Measurements from ENCODE around the gene GUCA2A. TPM values are rescaled to one million over a fixed set of nuclear protein-coding genes. Genes with fewer than 3 reads are reported as not detected.

Gene GUCA2A
- total RNA-seq, 2 experiments from 2014 or later: not detected

DNA sequence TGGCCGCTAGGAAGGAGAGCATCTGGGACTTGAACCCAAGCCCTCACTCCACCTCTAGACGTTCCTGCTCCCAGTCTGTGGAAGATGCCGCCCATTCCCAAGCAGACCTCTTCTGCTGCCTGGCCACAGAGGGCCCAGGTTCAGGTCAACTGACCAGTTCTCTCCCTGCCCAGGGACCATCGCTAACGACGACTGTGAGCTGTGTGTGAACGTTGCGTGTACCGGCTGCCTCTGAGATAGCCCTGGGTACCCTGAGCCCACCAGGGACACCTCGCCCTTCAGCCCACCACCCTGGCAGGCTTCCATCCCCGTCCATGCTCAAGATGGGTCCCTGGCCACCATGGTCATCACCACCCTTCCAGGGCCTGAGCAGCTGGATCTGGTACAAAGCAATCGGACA is 9.2 kb downstream of the GUCA2A start:
- ChIA-PET CTCF (interaction anchor here (0.8 to 1.4 kb wide), 4 partner anchors 9 to 873 kb away, joined by 3 to 6 read pairs (median 4); partner anchors contain the start of gene GUCA2A), POLR2A (interaction anchor here (0.9 kb wide), 1 partner anchor 20 kb away, joined by 3 read pairs; no protein-coding TSS in a partner anchor)
- Mint-ChIP-seq H3K9me3 (no peaks in the 10 kb centered on the region), H3K27ac (no peak overlapping the region), H3K4me3 (no peak overlapping the region), H3K27me3 (peaks cover 2% of the 10 kb centered on the region), H3K4me1 (ENCODE audit: low read depth) (no peaks in the 10 kb centered on the region), H3K36me3 (ENCODE audit: low read depth) (no peaks in the 10 kb centered on the region)
- ATAC-seq (no peak), DNase-seq (no peak)
- TF ChIP-seq, protein P1, sequence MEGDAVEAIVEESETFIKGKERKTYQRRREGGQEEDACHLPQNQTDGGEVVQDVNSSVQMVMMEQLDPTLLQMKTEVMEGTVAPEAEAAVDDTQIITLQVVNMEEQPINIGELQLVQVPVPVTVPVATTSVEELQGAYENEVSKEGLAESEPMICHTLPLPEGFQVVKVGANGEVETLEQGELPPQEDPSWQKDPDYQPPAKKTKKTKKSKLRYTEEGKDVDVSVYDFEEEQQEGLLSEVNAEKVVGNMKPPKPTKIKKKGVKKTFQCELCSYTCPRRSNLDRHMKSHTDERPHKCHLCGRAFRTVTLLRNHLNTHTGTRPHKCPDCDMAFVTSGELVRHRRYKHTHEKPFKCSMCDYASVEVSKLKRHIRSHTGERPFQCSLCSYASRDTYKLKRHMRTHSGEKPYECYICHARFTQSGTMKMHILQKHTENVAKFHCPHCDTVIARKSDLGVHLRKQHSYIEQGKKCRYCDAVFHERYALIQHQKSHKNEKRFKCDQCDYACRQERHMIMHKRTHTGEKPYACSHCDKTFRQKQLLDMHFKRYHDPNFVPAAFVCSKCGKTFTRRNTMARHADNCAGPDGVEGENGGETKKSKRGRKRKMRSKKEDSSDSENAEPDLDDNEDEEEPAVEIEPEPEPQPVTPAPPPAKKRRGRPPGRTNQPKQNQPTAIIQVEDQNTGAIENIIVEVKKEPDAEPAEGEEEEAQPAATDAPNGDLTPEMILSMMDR (IDR thresholded peaks at IDR 0.05): no peak
- intact Hi-C loops (cut with micrococcal nuclease): no loop called here

DNA sequence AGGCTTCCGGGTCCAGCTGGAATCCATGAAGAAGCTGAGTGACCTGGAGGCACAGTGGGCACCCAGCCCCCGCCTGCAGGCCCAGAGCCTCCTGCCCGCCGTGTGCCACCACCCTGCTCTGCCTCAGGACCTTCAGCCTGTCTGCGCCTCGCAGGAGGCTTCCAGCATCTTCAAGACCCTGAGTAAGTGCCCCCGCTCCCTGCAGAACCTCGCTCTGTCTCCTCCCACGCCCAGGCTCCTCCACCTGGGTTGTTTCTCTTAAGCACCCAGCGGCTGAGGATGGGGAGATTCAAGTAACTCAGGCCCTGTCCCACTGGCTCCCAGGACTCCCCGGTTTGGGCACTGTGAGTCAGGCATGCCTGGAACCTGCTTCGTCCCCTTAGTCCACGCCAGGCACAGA is 9.9 kb downstream of the GUCA2A start:
- intact Hi-C loops (cut with micrococcal nuclease): no loop called here
- Mint-ChIP-seq H3K27me3 (peaks cover 2% of the 10 kb centered on the region), H3K4me3 (no peak overlapping the region), H3K9me3 (no peaks in the 10 kb centered on the region), H3K4me1 (ENCODE audit: low read depth) (no peaks in the 10 kb centered on the region), H3K36me3 (ENCODE audit: low read depth) (no peaks in the 10 kb centered on the region), H3K27ac (no peak overlapping the region)
- CTCF ChIA-PET: interaction anchor here (1.4 kb wide), 1 partner anchor 19 kb away, joined by 6 read pairs; no protein-coding TSS in a partner anchor
- TF ChIP-seq, protein P1 (IDR thresholded peaks at IDR 0.05): no peak
- ATAC-seq (no peak), DNase-seq (no peak)
- POLR2A ChIA-PET: no interaction called here

DNA sequence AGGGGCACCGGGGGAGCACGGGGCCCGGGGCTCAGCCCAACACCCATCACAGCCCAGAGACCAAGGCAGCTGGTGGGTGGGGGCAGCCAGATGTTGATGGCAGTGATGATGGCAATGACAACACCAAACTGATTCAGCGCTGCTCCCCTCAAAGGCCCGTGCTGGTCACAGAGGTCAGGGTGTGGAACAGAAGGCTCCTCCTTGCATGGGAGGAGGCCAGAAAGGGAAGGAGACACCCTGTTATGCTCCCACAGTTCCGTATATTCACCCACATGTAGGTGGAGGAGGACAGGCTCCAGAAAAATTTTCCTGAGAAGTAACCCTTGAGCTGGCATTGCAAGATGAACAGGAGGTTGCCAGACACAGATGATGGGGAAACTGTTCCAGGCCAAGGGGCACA is 10.9 kb downstream of the GUCA2A start:
- POLR2A ChIA-PET: interaction anchor here (0.5 kb wide), 1 partner anchor 328 kb away, joined by 4 read pairs; no protein-coding TSS in a partner anchor
- ATAC-seq: no peak

DNA sequence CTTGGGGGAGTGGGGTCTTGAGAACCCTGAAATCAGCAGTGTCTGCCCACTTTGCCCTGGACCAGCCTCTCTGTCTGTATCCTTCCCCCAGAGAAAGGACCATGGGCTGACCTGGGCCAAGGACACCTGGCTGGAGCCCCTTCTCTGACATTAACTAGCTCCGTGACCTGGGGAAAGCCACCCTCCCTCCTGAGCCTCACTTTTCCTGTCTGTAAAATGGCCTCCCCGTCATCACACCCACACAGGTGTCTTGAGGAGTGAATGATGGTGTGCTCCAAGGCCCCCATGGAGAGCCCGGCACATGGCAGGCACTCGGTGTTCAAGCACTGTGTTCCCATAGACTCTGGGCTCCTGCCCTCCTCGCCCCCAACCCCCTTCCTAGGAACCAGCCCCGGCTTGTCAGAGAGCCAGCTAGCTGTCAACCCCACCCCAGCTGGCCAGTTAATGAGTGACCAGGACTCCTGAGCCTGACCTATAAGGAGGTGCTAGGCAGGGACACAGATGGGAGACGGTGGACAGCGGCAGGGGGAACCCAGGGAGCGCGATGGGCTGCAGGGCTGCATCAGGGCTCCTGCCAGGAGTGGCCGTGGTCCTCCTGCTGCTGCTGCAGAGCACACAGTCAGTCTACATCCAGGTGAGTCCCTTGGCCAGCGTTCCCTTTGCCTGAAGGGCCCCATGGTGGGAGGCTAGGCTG is 11.5 kb downstream of the GUCA2A start, which contains the start of gene GUCA2B:
GUCA2B (plus strand) TSS at position 504 of the 694 bp plus-strand sequence; CDS start at position 545, 41 bp downstream.
- Mint-ChIP-seq H3K4me1 (ENCODE audit: low read depth) (no peaks in the 10 kb centered on the region), H3K4me3 (no peak within 1 kb of the TSS), H3K27ac (no peak within 1 kb of the TSS), H3K27me3 (peaks cover 2% of the 10 kb centered on the region), H3K9me3 (no peaks in the 10 kb centered on the region), H3K36me3 (ENCODE audit: low read depth) (no peaks in the 10 kb centered on the region)
- ATAC-seq (no peak), DNase-seq (no peak)
- ChIA-PET POLR2A (no interaction called here), CTCF (interaction anchor here (1.0 kb wide), 1 partner anchor 20 kb away, joined by 3 read pairs; no protein-coding TSS in a partner anchor)
- intact Hi-C loops (cut with micrococcal nuclease): no loop called here
- TF ChIP-seq, protein P1 (IDR thresholded peaks at IDR 0.05): no peak

More for the DNA sequence above, 10.9 kb downstream of the GUCA2A start:
- Mint-ChIP-seq H3K27me3 (peaks cover 2% of the 10 kb centered on the region), H3K36me3 (ENCODE audit: low read depth) (no peaks in the 10 kb centered on the region), H3K27ac (no peak overlapping the region), H3K9me3 (no peaks in the 10 kb centered on the region), H3K4me1 (ENCODE audit: low read depth) (no peaks in the 10 kb centered on the region), H3K4me3 (no peak overlapping the region)
- intact Hi-C loops (cut with micrococcal nuclease): no loop called here
- TF ChIP-seq, protein P1 (IDR thresholded peaks at IDR 0.05): no peak
- CTCF ChIA-PET: interaction anchor here (1.0 kb wide), 1 partner anchor 20 kb away, joined by 3 read pairs; no protein-coding TSS in a partner anchor
- DNase-seq: no peak

DNA sequence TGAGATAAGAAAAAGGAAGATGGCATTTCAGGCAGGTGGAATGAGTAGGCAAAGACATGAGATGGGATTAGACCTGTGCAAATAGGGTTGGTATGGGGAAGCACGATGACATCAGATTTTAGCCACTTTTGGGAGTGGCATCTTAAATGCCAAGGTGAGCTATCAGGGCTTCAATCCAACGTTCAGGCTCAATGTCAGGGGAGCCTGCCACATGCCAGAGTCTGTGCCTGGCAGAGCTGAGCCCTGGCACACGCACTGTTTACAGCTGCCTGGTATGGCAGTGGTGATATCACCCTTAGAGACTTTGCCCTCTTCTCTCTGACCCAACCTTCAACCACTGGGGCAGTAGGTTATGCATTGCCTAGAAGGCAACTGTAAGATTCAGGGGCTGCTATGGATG is 12.4 kb downstream of the GUCA2A start:
- intact Hi-C loops (cut with micrococcal nuclease): no loop called here
- Mint-ChIP-seq H3K4me1 (ENCODE audit: low read depth) (no peaks in the 10 kb centered on the region), H3K4me3 (no peak overlapping the region), H3K27ac (no peak overlapping the region), H3K27me3 (peaks cover 2% of the 10 kb centered on the region), H3K9me3 (no peaks in the 10 kb centered on the region), H3K36me3 (ENCODE audit: low read depth) (no peaks in the 10 kb centered on the region)
- no peak for DNase-seq
- TF ChIP-seq, protein P1 (IDR thresholded peaks at IDR 0.05): no peak
- ChIA-PET POLR2A (interaction anchor here (1.5 kb wide), 1 partner anchor 14 kb away, joined by 3 read pairs; no protein-coding TSS in a partner anchor), CTCF (interaction anchor here (3.7 kb wide), 1 partner anchor 21 kb away, joined by 17 read pairs; no protein-coding TSS in a partner anchor)
- ATAC-seq: no peak

All from activated CD8-positive, alpha-beta T cell treated with anti-CD3 and anti-CD28 coated beads for 36 hours (primary cell).